DMS53 treated with DMSO at 0.1 percent for 48 hours (cell line): ENCODE measurements around the gene R3HDM4.

ENCODE experiments used
- DNase-seq: peaks from one replicate; lab custom pipeline; 2025; ENCODE audit not compliant: unreplicated experiment; lab: John Stamatoyannopoulos, UW

Gene R3HDM4

GRCh38 chr19:947707-948539, 34.9 kb upstream of the R3HDM4 start:
- DNase-seq = no peak

- DNase-seq = no peak
These were observed 34.2 kb upstream of the R3HDM4 start for GRCh38 chr19:947090-947706.

DNA sequence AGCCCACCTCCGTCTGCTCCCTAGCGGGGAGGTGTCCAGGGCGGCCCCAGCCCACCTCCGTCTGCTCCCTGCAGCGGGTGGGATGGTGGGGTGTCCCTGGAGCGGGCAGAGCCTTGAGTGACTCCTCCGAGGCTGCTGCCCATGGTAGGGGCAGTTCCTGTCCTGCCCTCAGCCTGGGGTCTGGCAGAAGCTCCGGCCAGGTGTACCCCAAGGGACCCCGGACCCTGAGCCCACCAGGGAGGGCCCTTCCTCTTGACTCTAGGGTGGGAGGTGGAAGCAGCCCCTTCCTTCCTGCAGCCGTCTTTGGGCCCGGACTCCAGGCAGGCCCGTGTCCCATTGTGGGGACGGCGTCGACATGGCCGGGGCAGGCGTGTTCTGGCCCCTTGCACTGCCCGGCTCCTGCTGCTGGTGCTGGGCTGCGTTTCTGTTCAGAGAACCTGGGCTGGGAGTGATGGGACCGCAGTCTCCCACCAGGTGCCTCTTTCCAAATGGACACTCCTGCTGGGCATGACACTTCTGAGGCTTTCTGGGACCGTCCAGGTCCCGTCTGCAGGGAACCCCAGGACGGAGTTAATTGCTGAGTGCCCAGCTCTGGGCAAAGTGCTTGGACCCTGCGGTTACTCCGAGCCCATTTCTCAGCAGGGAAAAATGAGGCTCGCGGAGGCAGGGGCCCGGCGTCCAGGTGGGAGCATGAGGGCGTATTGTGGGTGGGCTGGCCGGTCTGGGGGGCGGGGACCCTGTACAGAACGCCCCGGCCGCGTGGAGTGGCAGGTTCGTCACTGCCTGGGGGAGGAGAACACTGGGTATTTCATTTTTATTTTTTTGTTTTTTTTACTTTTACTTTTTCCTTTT, 32.6 kb upstream of the R3HDM4 start:
- no peak for DNase-seq

DNA sequence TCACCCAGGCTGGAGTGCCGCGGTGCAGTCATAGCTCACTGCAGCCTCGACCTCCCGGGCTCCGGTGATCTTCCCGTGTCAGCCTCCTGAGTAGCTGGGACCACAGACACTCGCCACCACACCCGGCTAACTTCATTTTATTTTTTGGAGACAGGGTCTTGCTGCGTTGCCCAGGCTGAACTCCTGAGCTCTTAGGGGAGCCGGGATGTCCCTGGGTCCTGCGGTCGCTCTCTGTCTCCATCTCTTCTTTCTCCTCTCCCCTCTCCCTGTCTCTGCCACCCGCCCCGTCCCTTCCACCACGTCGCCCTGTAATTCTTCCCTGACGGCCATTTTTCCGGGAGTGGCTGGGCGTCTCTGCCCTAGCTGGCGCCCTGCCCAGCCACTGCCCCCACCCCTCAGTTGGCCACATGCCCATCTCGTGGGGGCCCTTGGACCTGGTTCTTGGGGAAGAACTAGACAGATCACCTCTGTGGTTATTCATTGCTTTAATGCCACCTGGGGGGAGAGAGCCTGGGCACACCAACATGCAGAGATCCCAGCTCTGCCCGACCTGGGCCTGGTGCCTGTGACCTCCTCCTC, 31.7 kb upstream of the R3HDM4 start:
- DNase-seq = no peak

GRCh38 chr19:944171-944567, 31.1 kb upstream of the R3HDM4 start:
- no peak for DNase-seq

GRCh38 chr19:943551-944170, 30.6 kb upstream of the R3HDM4 start:
- DNase-seq = no peak

- DNase-seq = no peak
These were observed 29.2 kb upstream of the R3HDM4 start for GRCh38 chr19:942133-942645.

- no peak for DNase-seq
These were observed 28.5 kb upstream of the R3HDM4 start for GRCh38 chr19:941292-942132.

DNA sequence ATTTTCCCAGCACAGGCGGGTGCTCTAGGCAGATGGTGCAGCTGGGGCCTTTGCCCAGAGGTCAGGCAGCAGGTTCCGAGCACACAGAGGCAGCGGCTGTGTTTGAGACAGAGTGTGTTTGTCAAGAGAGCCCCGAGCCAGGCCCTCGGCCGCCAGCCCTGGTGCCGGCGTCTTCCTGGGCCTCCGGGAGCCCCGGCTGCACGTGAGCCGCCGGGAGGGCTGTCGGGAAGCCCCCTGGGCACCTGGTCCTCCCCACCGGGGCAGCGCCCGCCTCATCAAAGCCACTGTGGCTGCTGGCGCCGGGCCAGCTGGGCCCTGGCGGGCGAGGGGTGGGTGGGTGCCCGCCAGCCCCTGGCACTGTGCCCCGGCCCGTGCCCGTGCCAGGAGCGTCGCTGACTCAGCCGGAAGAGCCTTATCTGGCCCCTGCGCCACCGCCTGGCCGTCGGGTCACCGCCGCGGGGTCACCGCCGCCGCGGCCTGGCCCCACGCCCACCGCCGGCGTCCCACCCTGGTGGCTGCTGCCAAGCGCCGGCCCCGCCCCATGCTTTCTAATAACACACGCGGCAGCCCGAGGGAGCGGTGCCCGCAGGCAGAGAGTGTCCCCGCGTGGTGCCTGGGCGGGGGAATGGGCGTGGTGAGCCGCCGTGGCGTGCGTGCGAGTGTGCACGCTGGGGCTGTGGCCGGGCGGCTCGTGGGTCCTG, 27.7 kb upstream of the R3HDM4 start:
- peak; percentile 29 for DNase-seq

GRCh38 chr19:939922-940321, 26.9 kb upstream of the R3HDM4 start:
- DNase-seq = no peak

DNA sequence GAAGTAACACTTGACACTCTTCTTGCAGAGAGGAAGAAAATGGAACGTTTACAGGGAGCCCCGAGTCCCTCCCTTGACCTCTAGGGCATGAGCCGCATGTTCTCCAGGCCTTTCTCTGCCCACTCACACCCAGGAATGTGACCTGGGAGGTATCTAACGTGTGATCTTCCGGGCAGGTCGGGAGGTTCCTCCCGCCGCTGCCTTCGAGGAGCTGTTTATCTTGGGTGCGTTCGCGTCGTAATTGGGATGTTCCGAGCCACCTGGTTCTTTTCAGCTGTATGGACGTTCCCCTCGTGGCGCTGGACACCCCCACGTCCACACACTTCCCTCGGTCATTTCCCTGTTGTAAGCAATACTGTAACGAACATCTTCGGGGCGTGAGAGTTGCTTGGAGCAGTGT, 26.4 kb upstream of the R3HDM4 start:
- DNase-seq = no peak

DNA sequence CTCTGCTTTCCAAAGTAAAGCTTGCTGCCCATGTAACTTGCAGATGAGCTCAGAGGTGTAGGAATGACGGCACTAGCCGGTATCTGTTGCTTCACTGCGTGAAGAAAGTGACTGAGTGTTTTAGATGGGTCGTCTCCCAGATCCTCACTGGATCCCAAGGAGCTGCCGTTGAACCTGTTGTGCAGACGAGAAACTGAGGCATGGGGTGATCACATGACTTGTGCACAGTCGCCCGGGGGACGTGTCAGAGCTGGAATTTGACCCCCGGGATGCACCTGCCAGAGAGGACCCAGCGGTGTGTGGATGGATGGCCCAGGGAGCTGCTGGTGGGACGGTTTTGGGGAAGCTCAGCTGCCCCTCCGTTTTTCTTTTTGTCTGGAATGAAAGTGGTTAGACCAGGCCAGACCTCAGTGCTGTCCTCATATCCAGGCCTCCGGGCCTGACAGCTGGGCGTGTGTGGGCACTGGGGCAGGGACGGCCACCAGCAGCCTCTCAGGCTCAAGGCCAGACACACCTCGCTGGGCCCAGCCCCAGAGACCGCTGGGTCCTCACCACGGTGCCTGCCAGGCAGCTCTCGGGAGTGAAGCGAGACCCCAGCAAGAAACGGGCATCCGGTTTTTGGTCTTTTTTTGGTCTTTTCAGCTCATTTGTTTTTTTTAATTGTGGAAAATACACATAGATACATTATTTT, 25.4 kb upstream of the R3HDM4 start:
- no peak for DNase-seq

DNA sequence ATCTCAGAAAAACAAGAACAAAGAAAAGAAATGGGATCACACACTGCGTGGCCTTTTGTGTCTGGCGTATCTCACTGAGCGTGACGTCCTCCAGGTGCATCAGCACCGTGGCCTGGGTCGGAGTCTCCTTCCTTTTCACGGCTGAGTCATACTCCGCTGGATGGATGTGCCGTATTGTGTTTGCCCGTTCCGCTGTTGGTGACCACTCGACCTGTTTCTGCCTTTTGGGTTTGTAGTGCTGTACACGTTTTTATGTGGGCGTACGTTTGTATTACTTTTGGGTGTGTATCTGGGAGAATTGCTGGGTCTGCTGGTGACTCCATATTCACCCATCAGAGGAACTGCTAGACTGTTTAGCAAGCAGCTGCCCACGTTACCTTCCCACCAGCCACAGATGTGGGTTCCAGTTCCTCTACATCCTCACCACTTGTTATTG, 24.3 kb upstream of the R3HDM4 start:
- DNase-seq = no peak

- no peak for DNase-seq
These were observed 23.1 kb upstream of the R3HDM4 start for GRCh38 chr19:936175-936546.

- peak; percentile 81 for DNase-seq
These were observed 22.0 kb upstream of the R3HDM4 start for GRCh38 chr19:934865-935479.

DNA sequence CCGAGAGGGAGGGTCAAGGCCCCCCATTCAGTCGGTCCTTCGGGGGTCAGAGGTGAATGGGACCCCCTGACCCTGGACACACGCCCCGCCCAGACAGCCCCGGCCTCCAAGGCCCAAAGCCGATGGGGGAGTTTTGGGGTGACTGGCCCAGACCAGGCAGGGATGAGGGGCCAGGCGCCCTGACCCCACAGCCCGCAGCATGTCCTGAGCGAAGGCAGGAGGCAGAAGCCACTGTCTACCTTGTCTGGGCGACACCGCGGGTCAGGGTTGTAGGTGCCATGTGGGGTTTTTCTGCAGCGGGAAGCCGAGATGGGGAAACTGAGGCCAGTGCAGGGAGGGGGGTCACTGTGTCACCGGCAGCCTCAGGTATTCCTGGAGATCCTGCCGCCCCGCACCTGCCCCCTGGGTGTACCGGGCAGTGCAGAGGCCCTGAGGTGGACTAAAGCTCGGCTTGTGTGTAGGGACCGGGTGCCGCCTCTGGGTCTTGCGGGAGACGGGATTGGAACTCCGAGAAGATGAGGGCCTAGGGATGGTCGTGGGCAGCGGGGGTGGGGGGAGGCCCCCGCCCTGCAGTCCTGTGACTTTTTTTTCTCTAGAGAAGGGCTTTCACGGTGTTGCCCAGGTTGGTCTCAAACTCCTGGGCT, 21.3 kb upstream of the R3HDM4 start:
- no peak for DNase-seq

DNA sequence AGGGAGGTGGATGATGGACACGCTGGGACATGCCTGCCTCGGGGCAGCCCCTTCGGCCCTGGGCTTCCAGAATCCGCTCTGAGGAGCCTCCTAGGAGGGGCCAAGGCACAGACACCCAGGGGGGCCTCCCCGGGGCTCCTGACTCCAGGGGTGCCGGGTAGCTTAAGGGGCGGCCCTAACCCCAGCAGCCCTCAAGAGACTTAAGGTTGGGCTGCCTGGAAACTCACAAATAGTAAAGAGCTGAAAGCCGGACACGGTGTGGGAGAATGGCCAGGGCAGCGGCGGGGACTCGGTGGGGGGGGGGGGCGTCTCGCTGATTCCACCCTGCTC, 20.5 kb upstream of the R3HDM4 start:
- DNase-seq = no peak
